Left colon (tissue), 2 donors: Measurements from ENCODE around the gene GLUD1. TPM values are rescaled to one million over a fixed set of nuclear protein-coding genes. Genes with fewer than 3 reads are reported as not detected.
"Not testable (repeated sequence)": the region's sequence is repeated elsewhere in the genome, so short reads cannot be mapped to it uniquely, and the experiment has no call there.

Experiments used
- ATAC-seq: fragments of 200-7000 bp; cut with Tn5 transposase; one replicate; pipeline ENCODE4 v1.9.1; 2020; ENCODE audit warnings: mild to moderate bottlenecking, moderate library complexity
- DNase-seq, 2 donors: peaks; one replicate each; pipeline ENCODE4 v3.0.0-alpha.2; 2020
- intact Hi-C, 2 donors: fragments of 100-400 bp; cut with DNase I in 1 of 2; cut with micrococcal nuclease in 1 of 2; formaldehyde crosslinking; loops; one replicate each; pipeline versions ENCODE4 v1.11.2 to v1.14.0; 2022; cut with DNase I, micrococcal nuclease
- total RNA-seq, 2 donors: library from RNA; stranded (reverse); fragmentation: NEBNext Ultra II Directional; extraction: Animal tissue kit (Norgen Biotek cat#: 25700); gene quantifications; one replicate each; pipeline ENCODE4 v1.2.1, GENCODE V29; 2021
- donor health status: DM: no; HTN: no; CAD: no.
- donor health status: DM: yes; HTN: yes; CAD: no.

The GLUD1 gene
- total RNA-seq, 2 donors from 2014 or later = 128 to 185 TPM

GRCh38 chr10:87014986-87015716 is 79.5 kb downstream of the GLUD1 start:
- intact Hi-C loops, DNase-seq, ATAC-seq: not testable (repeated sequence)

GRCh38 chr10:87013528-87013927 is 81.1 kb downstream of the GLUD1 start:
- ATAC-seq, intact Hi-C loops, DNase-seq: not testable (repeated sequence)

GRCh38 chr10:87009134-87009696 is 85.4 kb downstream of the GLUD1 start:
- ATAC-seq, DNase-seq, intact Hi-C loops: not testable (repeated sequence)

DNA sequence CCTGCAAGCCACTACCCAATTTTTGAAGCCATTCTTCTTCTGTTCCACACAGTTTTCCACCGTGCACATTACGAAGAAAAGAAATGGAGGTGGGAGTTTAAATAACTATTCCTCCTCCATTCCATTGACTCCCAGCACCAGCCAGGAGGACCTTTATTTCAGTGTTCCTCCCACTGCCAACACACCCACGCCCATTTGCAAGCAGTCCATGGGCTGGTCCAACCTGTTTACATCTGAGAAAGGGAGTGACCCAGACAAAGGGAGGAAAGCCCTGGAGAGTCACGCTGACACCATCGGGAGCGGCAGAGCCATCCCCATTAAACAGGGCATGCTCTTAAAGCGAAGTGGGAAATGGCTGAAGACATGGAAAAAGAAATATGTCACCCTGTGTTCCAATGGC is 86.3 kb downstream of the GLUD1 start:
- ATAC-seq (peak; percentile 73), DNase-seq (peak; percentile 56 to 75)
- intact Hi-C loops = not testable (repeated sequence)

DNA sequence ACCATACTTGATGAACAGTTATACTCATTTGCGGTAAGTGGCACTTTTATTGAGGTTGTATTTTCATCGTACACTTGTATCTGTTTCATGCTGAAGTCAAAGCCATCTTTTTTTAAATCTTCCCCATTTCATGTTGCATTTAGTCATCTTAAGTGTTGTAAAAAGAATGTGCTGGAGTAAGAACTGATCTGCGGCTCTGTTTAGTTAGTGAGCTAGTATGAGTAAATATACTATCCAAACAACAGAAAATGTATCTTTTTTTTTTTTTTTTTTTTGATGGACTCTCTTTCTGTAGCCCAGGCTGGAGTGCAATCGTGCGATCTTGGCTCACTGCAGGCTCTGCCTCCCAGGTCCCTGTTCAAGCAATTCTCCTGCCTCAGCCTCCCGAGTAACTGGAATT is 87.0 kb downstream of the GLUD1 start:
- DNase-seq, intact Hi-C loops, ATAC-seq: not testable (repeated sequence)

GRCh38 chr10:87007124-87007523 is 87.5 kb downstream of the GLUD1 start:
- intact Hi-C loops, DNase-seq, ATAC-seq: not testable (repeated sequence)

- intact Hi-C loops = no loop called here
- DNase-seq = no peak
- ATAC-seq = no peak
These were observed 94.2 kb downstream of the GLUD1 start for GRCh38 chr10:87000491-87000890.

Other genes with a start within 250 kb of the GLUD1 start
- gene MMRN2, start 137.2 kb downstream of the GLUD1 start, total RNA-seq = 1 to 10 TPM; 6.0 to 7.8 TPM
- gene SNCG, start 136.2 kb downstream of the GLUD1 start, total RNA-seq = 1 to 10 TPM; 2.6 to 6.8 TPM
- gene ADIRF, start 126.4 kb downstream of the GLUD1 start, total RNA-seq = 100 to 1,000 TPM in 1 of 2 donors, 10 to 100 TPM in 1; 73.1 to 147 TPM
- not detected for gene FAM25A, start 74.5 kb downstream of the GLUD1 start, total RNA-seq
- gene SHLD2, start 363 bp upstream of the GLUD1 start, total RNA-seq = 10 to 100 TPM; 31.3 to 33.0 TPM
- 1 to 10 TPM; 1.6 to 2.8 TPM for gene NUTM2A, start 130.6 kb upstream of the GLUD1 start, total RNA-seq